Left lung (tissue), 10 donors: ENCODE results near the gene MOK. TPM values are rescaled to one million over a fixed set of nuclear protein-coding genes. Genes with fewer than 3 reads are reported as not detected.

Experiments used
- ATAC-seq: fragments of 200-7000 bp; cut with Tn5 transposase; one replicate; pipeline ENCODE4 v1.9.1; 2020; ENCODE audit warnings: moderate library complexity
- DNase-seq, 4 donors: peaks; one replicate each; pipeline ENCODE4 v3.0.0-alpha.2; 2013 to 2020
- H3K27ac ChIP-seq, 2 donors: fragments of 200-600 bp; sonication (generic) in 1 of 2; one replicate each; pipeline versions ENCODE4 v1.5.0 to v1.8.0; 2020 to 2021
- H3K27me3 ChIP-seq, 2 donors: fragments of 200-600 bp; sonication (generic) in 1 of 2; one replicate each; pipeline versions ENCODE4 v1.5.0 to v1.8.0; 2020 to 2021
- H3K36me3 ChIP-seq, 2 donors: fragments of 200-600 bp; sonication (generic) in 1 of 2; one replicate each; pipeline versions ENCODE4 v1.5.0 to v1.8.0; 2020 to 2021
- H3K4me1 ChIP-seq, 2 donors: fragments of 200-600 bp; one replicate each; pipeline ENCODE4 v1.8.0; 2021
- H3K4me3 ChIP-seq, 2 donors: fragments of 200-600 bp; sonication (generic) in 1 of 2; one replicate each; pipeline versions ENCODE4 v1.5.0 to v1.8.0; 2020 to 2021; ENCODE audit warnings: mild to moderate bottlenecking in 1 of 2
- H3K9me3 ChIP-seq, 2 donors: fragments of 200-600 bp; sonication (generic) in 1 of 2; one replicate each; pipeline versions ENCODE4 v1.5.0 to v1.8.0; 2020 to 2021
- CTCF ChIP-seq, 2 donors: fragments of 200-600 bp; sonication (generic) in 1 of 2; IDR thresholded peaks; one replicate each; pipeline versions ENCODE4 v1.5.0 to v1.8.0; 2021; ENCODE audit warnings: antibody characterized with exemption in 2 of 2
- intact Hi-C, 2 donors: fragments of 100-400 bp; cut with DNase I; formaldehyde crosslinking; loops; one replicate each; pipeline versions ENCODE4 v1.11.2 to v1.14.2; 2022
- polyA plus RNA-seq, 6 donors: library from polyadenylated mRNA; unstranded; fragments of 120-200 nt; gene quantifications; one replicate each; pipeline ENCODE4 v1.2.1, GENCODE V29; 2013; ENCODE audit not compliant: insufficient read length in 6 of 6
- total RNA-seq, 2 donors: library from RNA; stranded (reverse); fragmentation: NEBNext Ultra II Directional; extraction: Animal tissue kit (Norgen Biotek cat#: 25700); gene quantifications; one replicate each; pipeline ENCODE4 v1.2.1, GENCODE V29; 2021
- donor health status: DM: no; HTN: yes; CAD: no.
- donor health status: DM: no; HTN: no; CAD: no.

MOK gene
- total and polyA plus RNA-seq, 8 donors = 8.7 to 39.0 (median 27.3) TPM

GRCh38 chr14:102185360-102185759, 119.6 kb downstream of the MOK start:
- Histone ChIP-seq H3K27me3 (no peaks in the 10 kb centered on the region), H3K4me3 (no peak overlapping the region), H3K27ac (no peak overlapping the region), H3K9me3 (no peaks in the 10 kb centered on the region), H3K36me3 (no peaks in the 10 kb centered on the region), H3K4me1 (peaks cover 20 to 47% of the 10 kb centered on the region in 2 donors)
- ATAC-seq (no peak), DNase-seq (no peak)
- intact Hi-C loops = no loop called here
- no peak for TF ChIP-seq CTCF (IDR thresholded peaks at IDR 0.05)

- Histone ChIP-seq H3K27me3 (no peaks in the 10 kb centered on the region), H3K4me1 (peaks cover 20 to 51% of the 10 kb centered on the region in 2 donors), H3K9me3 (no peaks in the 10 kb centered on the region), H3K4me3 (no peak overlapping the region), H3K36me3 (no peaks in the 10 kb centered on the region), H3K27ac (no peak overlapping the region)
- intact Hi-C loops = no loop called here
- DNase-seq (no peak), ATAC-seq (no peak)
- TF ChIP-seq CTCF (IDR thresholded peaks at IDR 0.05) = no peak
Measured at GRCh38 chr14:102184316-102185035, 120.5 kb downstream of the MOK start.

GRCh38 chr14:102183886-102184285, 121.1 kb downstream of the MOK start:
- H3K4me3 ChIP-seq = no peak overlapping the region
- intact Hi-C loops = no loop called here
- TF ChIP-seq CTCF (IDR thresholded peaks at IDR 0.05) = no peak
- no peaks in the 10 kb centered on the region for H3K27me3 ChIP-seq
- peaks cover 20 to 51% of the 10 kb centered on the region in 2 donors for H3K4me1 ChIP-seq
- ATAC-seq (no peak), DNase-seq (no peak)
- no peaks in the 10 kb centered on the region for H3K36me3 ChIP-seq
- no peaks in the 10 kb centered on the region for H3K9me3 ChIP-seq
- no peak overlapping the region for H3K27ac ChIP-seq

GRCh38 chr14:102182936-102183619, 121.9 kb downstream of the MOK start:
- intact Hi-C loops = no loop called here
- no peaks in the 10 kb centered on the region for H3K9me3 ChIP-seq
- ATAC-seq (no peak), DNase-seq (peak in 2 of 4 donors; percentile 25 to 28)
- H3K4me1 ChIP-seq = peaks cover 16 to 48% of the 10 kb centered on the region in 2 donors
- no peak overlapping the region for H3K4me3 ChIP-seq
- H3K27me3 ChIP-seq = no peaks in the 10 kb centered on the region
- H3K27ac ChIP-seq = no peak overlapping the region
- no peaks in the 10 kb centered on the region for H3K36me3 ChIP-seq
- TF ChIP-seq CTCF (IDR thresholded peaks at IDR 0.05) = no peak

- intact Hi-C loops = no loop called here
Measured at GRCh38 chr14:102182190-102182589, 122.8 kb downstream of the MOK start.

More at GRCh38 chr14:102182190-102182589, 122.8 kb downstream of the MOK start:
- ATAC-seq (no peak), DNase-seq (no peak)
- no peak for TF ChIP-seq CTCF (IDR thresholded peaks at IDR 0.05)
- Histone ChIP-seq H3K27ac (no peak overlapping the region), H3K36me3 (no peaks in the 10 kb centered on the region), H3K9me3 (no peaks in the 10 kb centered on the region), H3K27me3 (no peaks in the 10 kb centered on the region), H3K4me3 (no peak overlapping the region), H3K4me1 (peaks cover 9 to 40% of the 10 kb centered on the region in 2 donors)
